Caco-2 (cell line): ENCODE data around the gene TSPAN9. TPM values are rescaled to one million over a fixed set of nuclear protein-coding genes. Genes with fewer than 3 reads are reported as not detected.

Experiments
- BruUV-seq: library from RNA; stranded (reverse); fragments of 400-500 nt; replicated peaks from 2 replicates; lab custom pipeline; 2021; lab: Mats Ljungman, UMichigan
- CTCF ChIA-PET: fragments of 300-600 bp; sonication (Branson Sonifier 250); formaldehyde crosslinking; loops from one replicate; lab custom pipeline; 2022; ENCODE audit warnings: antibody characterized with exemption; lab: Charles Lee
- POLR2A ChIA-PET: fragments of 300-600 bp; sonication (Branson Sonifier 250); formaldehyde crosslinking; loops from one replicate; lab custom pipeline; 2022; ENCODE audit warnings: antibody characterized with exemption; lab: Charles Lee
- DNase-seq, 2 experiments: peaks; one replicate each; pipeline versions ENCODE4 v3.0.0 to v3.0.0-alpha.2; 2020 to 2022
- H3K27me3 ChIP-seq: replicated peaks from 2 replicates; pipeline ENCODE4 v1.6.0; 2011; ENCODE audit warnings: low read length; ENCODE audit not compliant: control insufficient read depth, insufficient read depth
- H3K36me3 ChIP-seq: 2 replicates; pipeline ENCODE4 v1.5.1; 2011; ENCODE audit warnings: low read length; ENCODE audit not compliant: control insufficient read depth, insufficient read depth
- H3K4me1 ChIP-seq: fragments of 250-450 bp; sonication (Bioruptor Pico); 2 replicates; pipeline ENCODE4 v1.5.1; 2020; ENCODE audit warnings: mild to moderate bottlenecking
- H3K4me3 ChIP-seq: 2 replicates; pipeline ENCODE4 v1.5.1; 2011; ENCODE audit warnings: low read depth, mild to moderate bottlenecking, control low read depth, low read length
- H3K9me3 ChIP-seq: fragments of 250-450 bp; sonication (Bioruptor Pico); 2 replicates; pipeline ENCODE4 v1.5.1; 2020; ENCODE audit warnings: mild to moderate bottlenecking, moderate library complexity
- H3K27ac Mint-ChIP-seq: one replicate; pipeline ENCODE4 v1.8.0; 2022; ENCODE audit warnings: mixed read lengths; ENCODE audit not compliant: unreplicated experiment
- H3K27me3 Mint-ChIP-seq: one replicate; pipeline ENCODE4 v1.8.0; 2022; ENCODE audit warnings: mixed read lengths; ENCODE audit not compliant: insufficient read depth, unreplicated experiment
- H3K36me3 Mint-ChIP-seq: one replicate; pipeline ENCODE4 v1.8.0; 2022; ENCODE audit warnings: mild to moderate bottlenecking, mixed read lengths; ENCODE audit not compliant: insufficient read depth, unreplicated experiment
- H3K4me1 Mint-ChIP-seq: one replicate; pipeline ENCODE4 v1.8.0; 2022; ENCODE audit warnings: low read depth, mixed read lengths; ENCODE audit not compliant: unreplicated experiment
- H3K4me3 Mint-ChIP-seq: one replicate; pipeline ENCODE4 v1.8.0; 2022; ENCODE audit warnings: mild to moderate bottlenecking, moderate library complexity, mixed read lengths; ENCODE audit not compliant: unreplicated experiment
- H3K9me3 Mint-ChIP-seq: one replicate; pipeline ENCODE4 v1.8.0; 2022; ENCODE audit warnings: mixed read lengths; ENCODE audit not compliant: unreplicated experiment
- CTCF ChIP-seq, 2 experiments: fragments of 200-600 bp in 1 of 2; IDR thresholded peaks; 1 replicate in 1 of 2; 2 replicates in 1 of 2; pipeline versions ENCODE4 v1.5.1 to v1.8.0; 2011 to 2022; ENCODE audit warnings: antibody characterized with exemption in 1 of 2, control low read depth in 1 of 2, inconsistent platforms in 1 of 2, low read depth in 1 of 2, low read length in 1 of 2, mild to moderate bottlenecking in 1 of 2, moderate library complexity in 1 of 2; ENCODE audit not compliant: insufficient read depth in 1 of 2, severe bottlenecking in 1 of 2, unreplicated experiment in 1 of 2
- intact Hi-C: fragments of 100-400 bp; cut with micrococcal nuclease; formaldehyde crosslinking; loops from one replicate; pipeline ENCODE4 v1.10.0; 2022; ENCODE audit not compliant: unreplicated experiment
- total RNA-seq: library from RNA; stranded (reverse); gene quantifications from 2 replicates; pipeline ENCODE4 v1.2.3, GENCODE V29; 2022

The TSPAN9 gene
- total RNA-seq, 1 experiment from 2014 or later, result 49.1 TPM

GRCh38 chr12:3265406-3265805 is 188.2 kb downstream of the TSPAN9 start:
- Histone ChIP-seq H3K9me3 (no peaks in the 10 kb centered on the region), H3K4me3 (no peak overlapping the region), H3K4me1 (no peaks in the 10 kb centered on the region), H3K36me3 (no peaks in the 10 kb centered on the region), H3K27me3 (no peaks in the 10 kb centered on the region)
- Mint-ChIP-seq H3K36me3 (peaks cover 5% of the 10 kb centered on the region), H3K4me1 (no peaks in the 10 kb centered on the region), H3K27ac (no peak overlapping the region), H3K9me3 (no peaks in the 10 kb centered on the region), H3K27me3 (no peaks in the 10 kb centered on the region), H3K4me3 (no peak overlapping the region)
- DNase-seq, result no peak
- TF ChIP-seq CTCF (IDR thresholded peaks at IDR 0.05; ENCODE audit: insufficient read depth in 1 of 2, low read depth in 1 of 2, low read length in 1 of 2, severe bottlenecking in 1 of 2, unreplicated experiment in 1 of 2), result no peak
- ChIA-PET CTCF (no interaction called here), POLR2A (no interaction called here)
- BruUV-seq, result no TSS peak
- intact Hi-C loops, result no loop called here

DNA sequence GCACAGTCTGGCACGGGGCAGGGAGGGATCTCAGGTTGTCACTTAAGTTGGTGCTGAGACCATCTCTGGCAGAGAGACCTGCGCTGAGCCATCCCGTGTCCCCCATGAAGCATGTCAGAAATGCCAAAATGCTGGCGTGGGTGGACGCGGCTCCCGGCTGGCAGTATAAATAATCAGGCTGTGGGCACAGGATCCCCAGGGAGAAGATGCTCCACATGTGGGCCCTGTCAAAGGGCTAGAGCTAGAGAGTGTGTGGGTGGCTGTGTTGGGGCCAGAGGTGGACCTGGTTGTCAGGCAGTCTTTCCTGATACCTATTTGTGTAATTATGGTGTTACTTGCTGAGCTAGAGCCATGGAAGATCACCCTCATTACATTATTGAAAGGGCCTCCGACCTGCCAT is 189.5 kb downstream of the TSPAN9 start:
- ChIA-PET CTCF (interaction anchor here (0.6 kb wide), 1 partner anchor 9 kb away, joined by 3 read pairs; no protein-coding TSS in a partner anchor), POLR2A (no interaction called here)
- Mint-ChIP-seq H3K4me3 (no peak overlapping the region), H3K27me3 (no peaks in the 10 kb centered on the region), H3K4me1 (no peaks in the 10 kb centered on the region), H3K36me3 (peaks cover 5% of the 10 kb centered on the region), H3K9me3 (no peaks in the 10 kb centered on the region), H3K27ac (no peak overlapping the region)
- BruUV-seq, result no TSS peak
- H3K4me3 ChIP-seq, result no peak overlapping the region
- no peak for DNase-seq
- no peaks in the 10 kb centered on the region for H3K9me3 ChIP-seq
- no peaks in the 10 kb centered on the region for H3K27me3 ChIP-seq
- H3K36me3 ChIP-seq, result no peaks in the 10 kb centered on the region
- TF ChIP-seq CTCF (IDR thresholded peaks at IDR 0.05; ENCODE audit: insufficient read depth in 1 of 2, low read depth in 1 of 2, low read length in 1 of 2, severe bottlenecking in 1 of 2, unreplicated experiment in 1 of 2), result no peak
- intact Hi-C loops, result no loop called here
- no peaks in the 10 kb centered on the region for H3K4me1 ChIP-seq

DNA sequence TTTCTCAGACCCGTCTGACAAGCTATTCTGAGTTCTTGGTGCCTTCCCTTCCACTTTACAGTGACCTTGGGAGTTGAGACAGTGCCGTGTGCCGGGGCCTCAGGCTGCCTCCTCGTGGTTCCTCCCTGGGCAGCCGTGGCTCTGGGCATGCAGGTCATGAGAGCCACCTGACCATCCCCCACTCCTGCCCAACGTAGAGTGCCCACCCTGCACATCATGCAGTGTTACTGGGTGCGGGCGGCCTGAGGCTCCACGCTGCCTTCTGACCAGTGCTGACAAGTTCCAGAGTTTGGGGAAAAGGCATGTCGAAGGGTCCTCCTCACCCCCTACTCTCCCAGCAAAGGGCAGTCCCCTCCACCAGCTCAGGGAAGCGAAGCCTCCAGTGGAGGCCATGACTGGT is 190.5 kb downstream of the TSPAN9 start:
- H3K27me3 Mint-ChIP-seq, result no peaks in the 10 kb centered on the region
- CTCF ChIA-PET, result interaction anchor here (0.6 kb wide), 1 partner anchor 484 kb away, joined by 3 read pairs; no protein-coding TSS in a partner anchor
- no peaks in the 10 kb centered on the region for H3K9me3 Mint-ChIP-seq
- H3K27ac Mint-ChIP-seq, result no peak overlapping the region
- Histone ChIP-seq H3K4me1 (no peaks in the 10 kb centered on the region), H3K27me3 (no peaks in the 10 kb centered on the region), H3K4me3 (no peak overlapping the region), H3K9me3 (no peaks in the 10 kb centered on the region), H3K36me3 (no peaks in the 10 kb centered on the region)
- no TSS peak for BruUV-seq
- POLR2A ChIA-PET, result no interaction called here
- intact Hi-C loops, result no loop called here
- no peak overlapping the region for H3K4me3 Mint-ChIP-seq
- H3K4me1 Mint-ChIP-seq, result no peaks in the 10 kb centered on the region
- no peak for DNase-seq
- H3K36me3 Mint-ChIP-seq, result peaks cover 5% of the 10 kb centered on the region
- no peak for TF ChIP-seq CTCF (IDR thresholded peaks at IDR 0.05; ENCODE audit: insufficient read depth in 1 of 2, low read depth in 1 of 2, low read length in 1 of 2, severe bottlenecking in 1 of 2, unreplicated experiment in 1 of 2)
